A673 (cell line): ENCODE measurements around the gene NCAPH2. TPM values are rescaled to one million over a fixed set of nuclear protein-coding genes. Genes with fewer than 3 reads are reported as not detected.
A peak's percentile ranks its signal among the peaks of the same experiment; 100 is the strongest.

ENCODE experiments used
- BruUV-seq: library from RNA; stranded (reverse); fragments of 400-500 nt; replicated peaks from 2 replicates; lab custom pipeline; 2021; lab: Mats Ljungman, UMichigan
- CTCF ChIA-PET: fragments of 300-600 bp; sonication (Branson Sonifier 250); formaldehyde crosslinking; loops from one replicate; lab custom pipeline; 2022; ENCODE audit warnings: antibody characterized with exemption; lab: Charles Lee
- POLR2A ChIA-PET: fragments of 300-600 bp; sonication (Branson Sonifier 250); formaldehyde crosslinking; loops from one replicate; lab custom pipeline; 2022; ENCODE audit warnings: antibody characterized with exemption; ENCODE audit not compliant: low non-redundant PET; lab: Charles Lee
- DNase-seq: peaks from one replicate; pipeline ENCODE4 v3.0.0-alpha.2; 2015; ENCODE audit warnings: low spot score
- H3K27ac ChIP-seq: fragments of 200-600 bp; sonication (generic); 2 replicates; pipeline ENCODE4 v1.5.1; 2016; ENCODE audit warnings: mixed run types, low read depth, mild to moderate bottlenecking, mixed read lengths, antibody characterized with exemption, low read length; ENCODE audit not compliant: poor library complexity, severe bottlenecking
- H3K27me3 ChIP-seq: fragments of 200-600 bp; sonication (generic); replicated peaks from 2 replicates; pipeline ENCODE4 v1.6.1; 2017; ENCODE audit warnings: mixed run types, low read depth, mild to moderate bottlenecking, mixed read lengths, antibody characterized with exemption, low read length; ENCODE audit not compliant: insufficient read depth, poor library complexity
- H3K36me3 ChIP-seq: fragments of 200-600 bp; sonication (generic); 2 replicates; pipeline ENCODE4 v1.6.1; 2016; ENCODE audit warnings: mixed run types, mild to moderate bottlenecking, mixed read lengths, antibody characterized with exemption, low read length; ENCODE audit not compliant: insufficient read depth, poor library complexity, severe bottlenecking
- H3K4me1 ChIP-seq: fragments of 200-600 bp; sonication (generic); 2 replicates; pipeline ENCODE4 v1.6.1; 2017; ENCODE audit warnings: mixed run types, mild to moderate bottlenecking, mixed read lengths, antibody characterized with exemption, low read length; ENCODE audit not compliant: insufficient read depth, poor library complexity, severe bottlenecking
- H3K4me3 ChIP-seq: fragments of 200-600 bp; sonication (generic); 2 replicates; pipeline ENCODE4 v1.5.1; 2016; ENCODE audit warnings: low read depth, mixed run types, mild to moderate bottlenecking, mixed read lengths, low read length; ENCODE audit not compliant: poor library complexity, severe bottlenecking
- H3K9me3 ChIP-seq: fragments of 200-600 bp; sonication (generic); 2 replicates; pipeline ENCODE4 v1.6.1; 2016; ENCODE audit warnings: mixed run types, low read depth, mild to moderate bottlenecking, mixed read lengths, antibody characterized with exemption, low read length; ENCODE audit not compliant: poor library complexity, severe bottlenecking
- EZH2 ChIP-seq: fragments of 200-600 bp; sonication (generic); IDR thresholded peaks from 2 replicates; pipeline ENCODE4 v1.6.1; 2017; ENCODE audit warnings: borderline replicate concordance, low read depth, mild to moderate bottlenecking, mixed read lengths, antibody characterized with exemption, low read length; ENCODE audit not compliant: poor library complexity, severe bottlenecking
- intact Hi-C: fragments of 100-400 bp; cut with micrococcal nuclease; formaldehyde crosslinking; loops from one replicate; pipeline ENCODE4 v1.10.0; 2022; ENCODE audit not compliant: unreplicated experiment
- total RNA-seq: library from RNA; stranded (reverse); gene quantifications from 2 replicates; pipeline ENCODE4 v1.2.3, GENCODE V29; 2021
- TF ChIP-seq, protein P1 (sequence below): fragments of 300-800, 200-600 bp; sonication (generic); conservative IDR thresholded peaks from 2 replicates; pipeline ENCODE4 v1.5.1; 2017; ENCODE audit warnings: low read depth, mild to moderate bottlenecking, antibody characterized with exemption, low read length, moderate library complexity, mixed read lengths

NCAPH2 gene
- total RNA-seq, 1 experiment from 2014 or later, result 135 TPM

DNA sequence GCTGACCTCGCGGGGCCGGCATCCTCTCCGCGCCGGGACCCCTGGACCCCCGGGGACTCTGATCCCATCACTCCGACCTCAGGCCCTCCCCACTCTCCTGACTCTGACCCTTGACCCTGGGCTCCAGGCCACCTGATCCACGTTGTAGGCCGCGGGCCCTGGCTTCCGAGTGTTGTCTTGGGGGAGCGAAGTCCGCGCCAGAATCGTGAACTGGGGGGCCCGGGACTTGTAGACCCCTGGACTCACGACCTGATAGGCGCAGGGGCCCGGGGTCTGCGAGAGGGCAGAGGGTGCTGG lies 22.5 kb downstream of the NCAPH2 start:
- intact Hi-C loops, result no loop called here

DNA sequence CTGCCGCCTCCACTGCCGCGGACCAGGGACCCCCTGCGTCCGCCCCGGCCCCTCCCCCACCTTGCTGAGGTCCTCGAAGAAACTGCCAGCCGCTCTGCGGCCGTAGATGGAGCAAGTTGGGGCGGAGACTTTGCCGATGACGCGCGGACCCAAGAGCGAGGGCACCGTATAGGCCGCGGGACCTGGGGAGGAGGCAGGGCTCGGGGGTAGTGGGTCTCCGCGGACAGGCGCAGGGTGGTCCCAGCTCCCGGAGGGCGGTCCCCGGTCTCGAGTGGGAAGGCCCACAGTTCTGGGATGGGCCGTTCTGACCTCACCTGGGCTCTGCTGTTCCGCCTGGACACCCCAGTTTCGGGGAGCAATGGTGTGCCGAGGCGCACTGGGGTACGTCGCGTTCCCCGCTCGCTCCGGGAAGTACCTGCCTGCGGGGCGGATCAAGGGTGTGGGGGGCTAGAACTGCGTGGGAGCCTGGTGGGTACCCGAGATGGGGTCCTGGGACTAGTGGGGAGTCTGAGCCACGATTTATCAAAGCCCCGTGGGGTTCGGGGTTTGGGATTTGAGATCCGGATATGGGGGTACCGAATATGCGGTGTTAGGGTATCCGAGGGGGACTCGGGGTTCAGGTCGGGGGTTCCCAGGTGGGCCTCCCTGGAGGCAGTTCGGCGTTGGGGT lies 23.0 kb downstream of the NCAPH2 start:
- peak overlapping the region; percentile 46 for H3K4me3 ChIP-seq
- intact Hi-C loops, result no loop called here
- no peaks in the 10 kb centered on the region for H3K9me3 ChIP-seq
- DNase-seq, result peak; percentile 73
- TF ChIP-seq, protein P1, sequence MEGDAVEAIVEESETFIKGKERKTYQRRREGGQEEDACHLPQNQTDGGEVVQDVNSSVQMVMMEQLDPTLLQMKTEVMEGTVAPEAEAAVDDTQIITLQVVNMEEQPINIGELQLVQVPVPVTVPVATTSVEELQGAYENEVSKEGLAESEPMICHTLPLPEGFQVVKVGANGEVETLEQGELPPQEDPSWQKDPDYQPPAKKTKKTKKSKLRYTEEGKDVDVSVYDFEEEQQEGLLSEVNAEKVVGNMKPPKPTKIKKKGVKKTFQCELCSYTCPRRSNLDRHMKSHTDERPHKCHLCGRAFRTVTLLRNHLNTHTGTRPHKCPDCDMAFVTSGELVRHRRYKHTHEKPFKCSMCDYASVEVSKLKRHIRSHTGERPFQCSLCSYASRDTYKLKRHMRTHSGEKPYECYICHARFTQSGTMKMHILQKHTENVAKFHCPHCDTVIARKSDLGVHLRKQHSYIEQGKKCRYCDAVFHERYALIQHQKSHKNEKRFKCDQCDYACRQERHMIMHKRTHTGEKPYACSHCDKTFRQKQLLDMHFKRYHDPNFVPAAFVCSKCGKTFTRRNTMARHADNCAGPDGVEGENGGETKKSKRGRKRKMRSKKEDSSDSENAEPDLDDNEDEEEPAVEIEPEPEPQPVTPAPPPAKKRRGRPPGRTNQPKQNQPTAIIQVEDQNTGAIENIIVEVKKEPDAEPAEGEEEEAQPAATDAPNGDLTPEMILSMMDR, result no peak
- no peak for TF ChIP-seq EZH2
- ChIA-PET CTCF (no interaction called here), POLR2A (no interaction called here)
- no peaks in the 10 kb centered on the region for H3K36me3 ChIP-seq
- peaks cover 23% of the 10 kb centered on the region for H3K27me3 ChIP-seq
- BruUV-seq, result no TSS peak
- no peak overlapping the region for H3K27ac ChIP-seq
- peaks cover 21% of the 10 kb centered on the region for H3K4me1 ChIP-seq

More for the DNA sequence above, 22.5 kb downstream of the NCAPH2 start:
- Histone ChIP-seq H3K27ac (no peak overlapping the region), H3K4me3 (peak overlapping the region; percentile 46), H3K4me1 (peaks cover 21% of the 10 kb centered on the region), H3K27me3 (peaks cover 23% of the 10 kb centered on the region), H3K36me3 (no peaks in the 10 kb centered on the region), H3K9me3 (no peaks in the 10 kb centered on the region)
- BruUV-seq, result no TSS peak
- POLR2A ChIA-PET, result no interaction called here
- no peak for TF ChIP-seq EZH2
- TF ChIP-seq, protein P1, result no peak
- no peak for DNase-seq
- CTCF ChIA-PET, result no interaction called here

DNA sequence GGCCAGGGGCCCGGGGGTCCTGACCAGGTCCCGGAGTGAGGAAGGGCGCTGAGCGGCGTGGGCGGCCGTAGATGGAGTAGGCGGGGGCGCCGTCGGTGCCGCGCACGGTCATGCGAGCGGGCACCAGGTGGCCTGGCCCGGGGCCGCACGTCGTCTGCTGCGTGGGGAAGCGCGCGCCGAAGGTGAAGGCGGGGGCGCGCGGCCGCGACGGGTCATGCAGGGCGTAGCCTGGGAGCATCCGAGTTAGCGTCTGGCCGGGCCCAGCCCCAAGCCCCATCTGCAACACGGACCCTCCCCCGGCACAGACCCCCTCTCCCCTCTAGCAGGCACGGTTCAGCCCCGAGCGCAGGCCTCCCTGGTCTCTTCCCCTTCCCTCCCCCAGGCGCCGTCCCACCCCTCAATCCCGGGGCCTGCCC lies 23.5 kb downstream of the NCAPH2 start:
- ChIA-PET CTCF (no interaction called here), POLR2A (no interaction called here)
- Histone ChIP-seq H3K27ac (no peak overlapping the region), H3K4me3 (peak overlapping the region; percentile 46), H3K27me3 (peaks cover 23% of the 10 kb centered on the region), H3K4me1 (peaks cover 20% of the 10 kb centered on the region), H3K36me3 (no peaks in the 10 kb centered on the region), H3K9me3 (no peaks in the 10 kb centered on the region)
- TF ChIP-seq EZH2, result no peak
- TF ChIP-seq, protein P1, result no peak
- intact Hi-C loops, result no loop called here
- DNase-seq, result no peak
- BruUV-seq, result no TSS peak
